NB4 (cell line): ENCODE measurements around the gene ANKRD33.
A peak's percentile ranks its signal among the peaks of the same experiment; 100 is the strongest.

ENCODE experiments used
- CTCF ChIP-seq: IDR thresholded peaks from one replicate; pipeline ENCODE4 v1.5.1; 2012; ENCODE audit warnings: low read depth, low read length
- MYC ChIP-seq: IDR thresholded peaks from 2 replicates; pipeline ENCODE4 v1.6.1; 2011; ENCODE audit warnings: low read depth, low read length

GRCh38 chr12:51923506-51924365 lies 35.8 kb downstream of the ANKRD33 start:
- no peak for TF ChIP-seq MYC
- peak; percentile 70 for TF ChIP-seq CTCF
